ENCODE data around the gene IQCN. TPM values are rescaled to one million over a fixed set of nuclear protein-coding genes. Genes with fewer than 3 reads are reported as not detected.

IQCN gene
- total RNA-seq, 2 donors from 2014 or later = 0.52 to 1.5 TPM

DNA sequence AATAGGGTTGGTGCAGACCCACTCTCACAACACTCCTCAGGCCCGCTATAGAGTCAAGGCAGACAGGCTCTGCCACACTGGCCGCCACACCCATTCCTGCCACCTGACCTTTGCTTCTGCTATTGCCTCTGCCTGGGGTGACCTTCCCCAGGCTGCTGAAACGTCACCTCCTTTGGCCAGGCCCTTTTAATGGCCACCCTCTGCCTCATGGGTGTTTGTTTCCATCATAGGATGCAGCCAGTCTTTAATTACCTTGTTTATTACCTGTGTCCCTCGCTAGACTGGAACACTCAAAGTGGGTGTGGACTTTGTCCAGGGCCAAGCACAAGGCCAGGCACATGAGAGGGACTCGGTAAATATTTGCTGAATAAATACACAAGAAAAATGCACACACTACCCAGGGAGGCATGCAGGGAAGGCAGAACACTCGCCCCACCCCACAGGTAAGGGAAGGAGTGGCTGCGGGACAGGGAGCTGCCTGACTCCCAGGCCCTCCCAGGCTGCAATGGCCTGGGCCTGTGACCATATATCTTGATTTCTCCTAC, 45.4 kb upstream of the IQCN start:
- Histone ChIP-seq H3K9me3 (no peaks in the 10 kb centered on the region), H3K4me1 (peaks cover 0 to 60% of the 10 kb centered on the region in 2 donors), H3K27ac (no peak overlapping the region), H3K4me3 (no peak overlapping the region), H3K36me3 (no peaks in the 10 kb centered on the region), H3K27me3 (no peaks in the 10 kb centered on the region)
- TF ChIP-seq CTCF (IDR thresholded peaks at IDR 0.05) = no peak
- no peak for DNase-seq (ENCODE audit: low spot score)

- TF ChIP-seq CTCF (IDR thresholded peaks at IDR 0.05) = no peak
- no peak for DNase-seq (ENCODE audit: low spot score)
- H3K4me1 ChIP-seq = peaks cover 0 to 50% of the 10 kb centered on the region in 2 donors
Measured at GRCh38 chr19:18317961-18318800, 43.9 kb upstream of the IQCN start.

DNA sequence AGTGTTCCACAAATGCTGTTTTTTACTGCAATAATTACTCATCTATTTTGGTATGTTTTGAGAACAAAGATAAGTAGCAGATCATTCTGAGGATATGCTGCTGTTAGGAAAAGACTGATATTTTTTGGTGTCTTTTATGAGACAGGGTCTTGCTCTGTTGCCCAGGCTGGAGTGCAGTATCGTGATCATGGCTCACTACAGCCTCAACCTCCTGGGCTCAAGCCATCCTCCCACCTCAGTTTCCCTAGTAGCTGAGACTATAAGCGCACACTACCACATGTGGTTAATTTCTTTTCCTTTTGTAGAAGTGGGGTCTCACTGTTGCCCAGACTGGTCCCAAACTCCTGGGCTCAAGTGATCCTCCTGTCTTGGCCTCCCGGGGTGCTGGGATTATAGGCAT, 39.1 kb upstream of the IQCN start:
- no peak overlapping the region for H3K27ac ChIP-seq
- peaks cover 33% of the 10 kb centered on the region for H3K36me3 ChIP-seq
- TF ChIP-seq CTCF (IDR thresholded peaks at IDR 0.05) = no peak
- no peak overlapping the region for H3K4me3 ChIP-seq
- no peaks in the 10 kb centered on the region for H3K9me3 ChIP-seq
- DNase-seq (ENCODE audit: low spot score) = no peak
- peaks cover 0 to 9% of the 10 kb centered on the region in 2 donors for H3K4me1 ChIP-seq
- no peaks in the 10 kb centered on the region for H3K27me3 ChIP-seq

More at GRCh38 chr19:18317961-18318800, 43.9 kb upstream of the IQCN start:
- H3K36me3 ChIP-seq = no peaks in the 10 kb centered on the region
- H3K4me3 ChIP-seq = no peak overlapping the region
- no peaks in the 10 kb centered on the region for H3K27me3 ChIP-seq
- no peaks in the 10 kb centered on the region for H3K9me3 ChIP-seq
- H3K27ac ChIP-seq = peak overlapping the region; percentile 53 to 65

DNA sequence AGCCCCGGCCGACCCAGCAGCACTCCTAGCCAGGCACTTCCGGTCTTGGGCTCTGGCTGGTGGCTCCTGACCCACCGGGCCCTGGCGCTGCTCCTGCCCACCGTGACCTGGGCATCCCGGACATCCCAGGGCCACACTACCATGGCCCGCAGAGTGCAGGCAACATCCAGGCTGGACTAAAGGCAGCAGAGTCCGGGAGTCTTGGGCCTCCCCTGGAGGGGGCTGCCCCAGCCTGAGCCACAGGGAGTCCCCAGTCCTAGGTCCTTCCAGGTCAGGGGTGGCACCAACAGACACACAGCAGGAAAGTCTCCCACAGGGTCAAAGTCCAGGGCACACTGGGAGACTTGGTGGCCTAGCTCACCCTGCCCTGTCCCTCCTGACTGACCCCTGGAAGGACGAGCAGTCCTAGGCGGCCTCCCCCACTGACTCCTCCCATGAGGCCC, 37.9 kb upstream of the IQCN start:
- Histone ChIP-seq H3K9me3 (no peaks in the 10 kb centered on the region), H3K27me3 (no peaks in the 10 kb centered on the region), H3K4me3 (no peak overlapping the region), H3K27ac (no peak overlapping the region), H3K4me1 (peaks cover 0 to 2% of the 10 kb centered on the region in 2 donors), H3K36me3 (peaks cover 34% of the 10 kb centered on the region)
- no peak for TF ChIP-seq CTCF (IDR thresholded peaks at IDR 0.05)
- DNase-seq (ENCODE audit: low spot score) = no peak

GRCh38 chr19:18311502-18312091, 37.3 kb upstream of the IQCN start:
- no peaks in the 10 kb centered on the region for H3K27me3 ChIP-seq
- H3K9me3 ChIP-seq = no peaks in the 10 kb centered on the region
- DNase-seq (ENCODE audit: low spot score) = no peak
- H3K36me3 ChIP-seq = peaks cover 34% of the 10 kb centered on the region
- TF ChIP-seq CTCF (IDR thresholded peaks at IDR 0.05) = no peak
- H3K4me3 ChIP-seq = no peak overlapping the region
- H3K27ac ChIP-seq = no peak overlapping the region
- peaks cover 0 to 5% of the 10 kb centered on the region in 2 donors for H3K4me1 ChIP-seq
